ENCODE measurements around the gene DYNLT5. TPM values are rescaled to one million over a fixed set of nuclear protein-coding genes. Genes with fewer than 3 reads are reported as not detected.

DYNLT5 gene
- total and polyA plus RNA-seq, 8 donors = 0.73 to 11.3 (median 5.3) TPM

GRCh38 chr1:66774438-66774837 is 22.2 kb downstream of the DYNLT5 start:
- intact Hi-C loops (cut with DNase I) = no loop called here
- H3K27ac ChIP-seq = no peak overlapping the region
- TF ChIP-seq CTCF (IDR thresholded peaks at IDR 0.05) = no peak
- H3K9me3 ChIP-seq = no peaks in the 10 kb centered on the region
- H3K4me3 ChIP-seq = no peak overlapping the region
- H3K27me3 ChIP-seq = no peaks in the 10 kb centered on the region
- ATAC-seq (no peak), DNase-seq (no peak)
- H3K4me1 ChIP-seq = no peaks in the 10 kb centered on the region
- H3K36me3 ChIP-seq = no peaks in the 10 kb centered on the region

GRCh38 chr1:66775646-66776045 is 23.4 kb downstream of the DYNLT5 start:
- ATAC-seq = no peak
- DNase-seq = no peak

GRCh38 chr1:66777831-66778230 is 25.6 kb downstream of the DYNLT5 start:
- Histone ChIP-seq H3K4me3 (no peak overlapping the region), H3K36me3 (no peaks in the 10 kb centered on the region), H3K27me3 (no peaks in the 10 kb centered on the region), H3K9me3 (no peaks in the 10 kb centered on the region), H3K4me1 (no peaks in the 10 kb centered on the region), H3K27ac (no peak overlapping the region)
- ATAC-seq (no peak), DNase-seq (no peak)
- no peak for TF ChIP-seq CTCF (IDR thresholded peaks at IDR 0.05)
- intact Hi-C loops (cut with DNase I) = no loop called here

More at GRCh38 chr1:66775646-66776045, 23.4 kb downstream of the DYNLT5 start:
- no peaks in the 10 kb centered on the region for H3K27me3 ChIP-seq
- no peak overlapping the region for H3K27ac ChIP-seq
- H3K36me3 ChIP-seq = no peaks in the 10 kb centered on the region
- intact Hi-C loops (cut with DNase I) = no loop called here
- TF ChIP-seq CTCF (IDR thresholded peaks at IDR 0.05) = no peak
- no peaks in the 10 kb centered on the region for H3K9me3 ChIP-seq
- H3K4me1 ChIP-seq = no peaks in the 10 kb centered on the region
- H3K4me3 ChIP-seq = no peak overlapping the region

GRCh38 chr1:66778266-66778665 is 26.0 kb downstream of the DYNLT5 start:
- no peak for DNase-seq
- no peak for TF ChIP-seq CTCF (IDR thresholded peaks at IDR 0.05)
- H3K9me3 ChIP-seq = no peaks in the 10 kb centered on the region
- no peak overlapping the region for H3K27ac ChIP-seq
- H3K4me3 ChIP-seq = no peak overlapping the region
- intact Hi-C loops (cut with DNase I) = no loop called here
- ATAC-seq = no peak
- no peaks in the 10 kb centered on the region for H3K36me3 ChIP-seq
- H3K27me3 ChIP-seq = no peaks in the 10 kb centered on the region
- no peaks in the 10 kb centered on the region for H3K4me1 ChIP-seq

GRCh38 chr1:66778969-66779368 is 26.7 kb downstream of the DYNLT5 start:
- Histone ChIP-seq H3K27me3 (no peaks in the 10 kb centered on the region), H3K27ac (no peak overlapping the region), H3K9me3 (no peaks in the 10 kb centered on the region), H3K4me3 (no peak overlapping the region), H3K36me3 (no peaks in the 10 kb centered on the region), H3K4me1 (no peaks in the 10 kb centered on the region)
- no peak for DNase-seq
- ATAC-seq = no peak
- TF ChIP-seq CTCF (IDR thresholded peaks at IDR 0.05) = no peak
- intact Hi-C loops (cut with DNase I) = no loop called here
